ENCODE measurements around the gene SBF2.

The SBF2 gene

GRCh38 chr11:10283991-10284390 is 10.0 kb downstream of the SBF2 start:
- TF ChIP-seq CTCF (IDR thresholded peaks at IDR 0.05; ENCODE audit: insufficient read depth, low read length, poor library complexity, severe bottlenecking) (no peak), EZH2phosphoT487 (conservative IDR thresholded peaks at IDR 0.05; ENCODE audit: low read length) (no peak)
- Histone ChIP-seq H3K9me3 (ENCODE audit: insufficient read depth, low read length) (no peaks in the 10 kb centered on the region), H3K9me2 (replicated peaks; ENCODE audit: insufficient read depth, low read length) (no peaks in the 10 kb centered on the region), H3K27me3 (ENCODE audit: low read length) (no peaks in the 10 kb centered on the region), H2AFZ (ENCODE audit: low read depth, low read length, severe bottlenecking) (no peak overlapping the region), H3K9ac (ENCODE audit: low read length) (no peak overlapping the region), H4K20me1 (ENCODE audit: low read depth, low read length) (no peaks in the 10 kb centered on the region), H3K4me3 (ENCODE audit: insufficient read depth, low read length, poor library complexity, severe bottlenecking) (no peak overlapping the region), H3K27ac (ENCODE audit: low read depth, low read length) (no peak overlapping the region), H3K4me2 (ENCODE audit: low read depth, low read length, poor library complexity, severe bottlenecking) (no peak overlapping the region), H3K36me3 (ENCODE audit: low read length) (no peaks in the 10 kb centered on the region), H3F3A (ENCODE audit: insufficient read depth) (no peaks in the 10 kb centered on the region), H3K79me2 (ENCODE audit: insufficient read depth, low read length) (no peaks in the 10 kb centered on the region)

GRCh38 chr11:10282117-10282516 is 11.9 kb downstream of the SBF2 start:
- H3K79me2 ChIP-seq (ENCODE audit: insufficient read depth, low read length) = no peaks in the 10 kb centered on the region
- H3K4me3 ChIP-seq (ENCODE audit: insufficient read depth, low read length, poor library complexity, severe bottlenecking) = no peak overlapping the region
- H3F3A ChIP-seq (ENCODE audit: insufficient read depth) = no peaks in the 10 kb centered on the region
- no peak overlapping the region for H3K27ac ChIP-seq (ENCODE audit: low read depth, low read length)
- no peaks in the 10 kb centered on the region for H3K9me3 ChIP-seq (ENCODE audit: insufficient read depth, low read length)
- H3K9me2 ChIP-seq (replicated peaks; ENCODE audit: insufficient read depth, low read length) = no peaks in the 10 kb centered on the region
- no peaks in the 10 kb centered on the region for H3K27me3 ChIP-seq (ENCODE audit: low read length)
- H3K9ac ChIP-seq (ENCODE audit: low read length) = no peak overlapping the region
- no peaks in the 10 kb centered on the region for H3K36me3 ChIP-seq (ENCODE audit: low read length)
- H2AFZ ChIP-seq (ENCODE audit: low read depth, low read length, severe bottlenecking) = no peak overlapping the region
- TF ChIP-seq CTCF (IDR thresholded peaks at IDR 0.05; ENCODE audit: insufficient read depth, low read length, poor library complexity, severe bottlenecking) = no peak
- TF ChIP-seq EZH2phosphoT487 (conservative IDR thresholded peaks at IDR 0.05; ENCODE audit: low read length) = no peak
- no peaks in the 10 kb centered on the region for H4K20me1 ChIP-seq (ENCODE audit: low read depth, low read length)
- no peak overlapping the region for H3K4me2 ChIP-seq (ENCODE audit: low read depth, low read length, poor library complexity, severe bottlenecking)

GRCh38 chr11:10275714-10276113 is 18.3 kb downstream of the SBF2 start:
- Histone ChIP-seq H3K36me3 (ENCODE audit: low read length) (no peaks in the 10 kb centered on the region), H3K9ac (ENCODE audit: low read length) (no peak overlapping the region), H2AFZ (ENCODE audit: low read depth, low read length, severe bottlenecking) (no peak overlapping the region), H3K4me2 (ENCODE audit: low read depth, low read length, poor library complexity, severe bottlenecking) (no peak overlapping the region), H3K27me3 (ENCODE audit: low read length) (no peaks in the 10 kb centered on the region), H3K27ac (ENCODE audit: low read depth, low read length) (no peak overlapping the region), H3F3A (ENCODE audit: insufficient read depth) (no peaks in the 10 kb centered on the region), H3K79me2 (ENCODE audit: insufficient read depth, low read length) (no peaks in the 10 kb centered on the region), H3K9me2 (replicated peaks; ENCODE audit: insufficient read depth, low read length) (no peaks in the 10 kb centered on the region), H3K9me3 (ENCODE audit: insufficient read depth, low read length) (no peaks in the 10 kb centered on the region), H3K4me3 (ENCODE audit: insufficient read depth, low read length, poor library complexity, severe bottlenecking) (no peak overlapping the region), H4K20me1 (ENCODE audit: low read depth, low read length) (0 out of 2 replicates have a peak, but pooled peaks cover 7% of the 10 kb centered on the region)
- TF ChIP-seq CTCF (IDR thresholded peaks at IDR 0.05; ENCODE audit: insufficient read depth, low read length, poor library complexity, severe bottlenecking) (no peak), EZH2phosphoT487 (conservative IDR thresholded peaks at IDR 0.05; ENCODE audit: low read length) (no peak)

Data from SU-DHL-6 (cell line).